Natural killer cell (primary cell): ENCODE measurements around the gene IL11. TPM values are rescaled to one million over a fixed set of nuclear protein-coding genes. Genes with fewer than 3 reads are reported as not detected.
"Not testable (repeated sequence)": the region's sequence is repeated elsewhere in the genome, so short reads cannot be mapped to it uniquely, and the experiment has no call there.

Experiments
- ATAC-seq, 3 donors: fragments of 150-1000 bp in 2 of 3; fragments of 200-7000 bp in 1 of 3; cut with Tn5 transposase; 1 replicate in 1 of 3; 2 replicates in 2 of 3; pipeline ENCODE4 v1.10.0; 2021; ENCODE audit warnings: mild to moderate bottlenecking in 2 of 3, moderate library complexity in 2 of 3
- DNase-seq, 2 donors: peaks; one replicate each; pipeline versions ENCODE4 v3.0.0 to v3.0.0-alpha.2; 2013 to 2021; ENCODE audit warnings: mixed read lengths in 1 of 2
- H3K27ac ChIP-seq: one replicate; pipeline ENCODE4 v1.5.1; 2013; ENCODE audit warnings: mild to moderate bottlenecking, low read length
- H3K27me3 ChIP-seq: one replicate; pipeline ENCODE4 v1.6.1; 2013; ENCODE audit warnings: low read length; ENCODE audit not compliant: control insufficient read depth, insufficient read depth
- H3K36me3 ChIP-seq: one replicate; pipeline ENCODE4 v1.6.1; 2013; ENCODE audit warnings: low read length; ENCODE audit not compliant: control insufficient read depth, insufficient read depth
- H3K4me1 ChIP-seq: one replicate; pipeline ENCODE4 v1.6.1; 2013; ENCODE audit warnings: low read length; ENCODE audit not compliant: control insufficient read depth, insufficient read depth
- H3K4me3 ChIP-seq: one replicate; pipeline ENCODE4 v1.5.1; 2013; ENCODE audit warnings: low read length
- H3K9me3 ChIP-seq: one replicate; pipeline ENCODE4 v1.6.1; 2013; ENCODE audit warnings: low read length; ENCODE audit not compliant: control insufficient read depth, insufficient read depth
- H3K27ac Mint-ChIP-seq, 2 donors: one replicate each; pipeline ENCODE4 v1.8.0; 2022; ENCODE audit warnings: mild to moderate bottlenecking in 2 of 2, mixed read lengths in 2 of 2, moderate library complexity in 1 of 2
- H3K27me3 Mint-ChIP-seq, 2 donors: one replicate each; pipeline ENCODE4 v1.8.0; 2022; ENCODE audit warnings: low read depth in 2 of 2, mixed read lengths in 2 of 2
- H3K36me3 Mint-ChIP-seq: one replicate; pipeline ENCODE4 v1.8.0; 2022; ENCODE audit warnings: mixed read lengths
- H3K4me1 Mint-ChIP-seq, 2 donors: one replicate each; pipeline ENCODE4 v1.8.0; 2022; ENCODE audit warnings: mixed read lengths in 2 of 2
- H3K4me3 Mint-ChIP-seq: one replicate; pipeline ENCODE4 v1.8.0; 2022; ENCODE audit warnings: mild to moderate bottlenecking, moderate library complexity, mixed read lengths
- H3K9me3 Mint-ChIP-seq, 2 donors: one replicate each; pipeline ENCODE4 v1.8.0; 2022; ENCODE audit warnings: mixed read lengths in 2 of 2
- WGBS: methylation state at CpG from one replicate; pipeline ENCODE4 v1.1.7; 2013; ENCODE audit warnings: missing lambda C conversion rate; ENCODE audit not compliant: insufficient coverage; 5-methylcytosine and 5-hydroxymethylcytosine counted together
- intact Hi-C: fragments of 100-400 bp; cut with micrococcal nuclease; formaldehyde crosslinking; loops from one replicate; pipeline ENCODE4 v1.14.2; 2022
- total RNA-seq, 4 donors: library from RNA; stranded (reverse); fragments of 120-200 nt in 1 of 4; gene quantifications; one replicate each; pipeline versions ENCODE4 v1.2.3 to v1.2.4, GENCODE V29; 2013 to 2022
- TF ChIP-seq, protein P1 (sequence below): fragments of 200-600 bp; IDR thresholded peaks from one replicate; pipeline ENCODE4 v1.8.0; 2022; ENCODE audit warnings: antibody characterized with exemption

IL11 gene
- total RNA-seq, 3 donors from 2014 or later (not counting 1 experiment from before 2014, with no cell fraction given), result 0.14 to 0.35 (median 0.27) TPM

DNA sequence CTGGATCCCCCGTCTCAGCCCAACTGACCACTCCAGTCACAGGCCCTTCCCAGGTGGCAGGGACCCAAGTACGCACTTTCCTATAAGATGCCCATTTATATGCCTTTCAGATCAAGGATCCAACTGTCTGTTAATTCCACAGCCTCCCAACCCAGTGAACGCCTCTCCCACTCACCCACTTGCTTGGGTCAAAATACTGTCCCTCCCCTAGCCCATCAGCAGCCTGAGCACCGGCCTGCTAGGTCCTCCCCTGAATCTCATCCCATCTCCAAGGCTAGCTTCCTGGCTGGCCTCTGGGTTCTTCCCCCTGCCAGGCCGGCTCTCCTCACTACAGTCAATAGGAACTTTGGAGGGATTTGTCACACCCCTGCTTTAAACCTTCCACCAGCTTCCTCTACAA is 35.4 kb upstream of the IL11 start:
- Histone ChIP-seq H3K27me3 (no peaks in the 10 kb centered on the region), H3K4me1 (peaks cover 24% of the 10 kb centered on the region), H3K4me3 (no peak overlapping the region), H3K36me3 (peaks cover 33% of the 10 kb centered on the region), H3K27ac (no peak overlapping the region), H3K9me3 (peaks cover 4% of the 10 kb centered on the region)
- peak overlapping the region; percentile 99 to 100 for H3K27ac Mint-ChIP-seq
- no peak for DNase-seq
- H3K4me1 Mint-ChIP-seq, result peaks cover 29 to 35% of the 10 kb centered on the region in 2 donors
- no peaks in the 10 kb centered on the region for H3K9me3 Mint-ChIP-seq
- intact Hi-C loops, result no loop called here
- no peak for ATAC-seq
- WGBS, result 96% methylated on average over 5 of the region's 5 CpGs
- no peaks in the 10 kb centered on the region for H3K36me3 Mint-ChIP-seq
- no peaks in the 10 kb centered on the region for H3K27me3 Mint-ChIP-seq
- H3K4me3 Mint-ChIP-seq, result peak overlapping the region; percentile 62
- TF ChIP-seq, protein P1, sequence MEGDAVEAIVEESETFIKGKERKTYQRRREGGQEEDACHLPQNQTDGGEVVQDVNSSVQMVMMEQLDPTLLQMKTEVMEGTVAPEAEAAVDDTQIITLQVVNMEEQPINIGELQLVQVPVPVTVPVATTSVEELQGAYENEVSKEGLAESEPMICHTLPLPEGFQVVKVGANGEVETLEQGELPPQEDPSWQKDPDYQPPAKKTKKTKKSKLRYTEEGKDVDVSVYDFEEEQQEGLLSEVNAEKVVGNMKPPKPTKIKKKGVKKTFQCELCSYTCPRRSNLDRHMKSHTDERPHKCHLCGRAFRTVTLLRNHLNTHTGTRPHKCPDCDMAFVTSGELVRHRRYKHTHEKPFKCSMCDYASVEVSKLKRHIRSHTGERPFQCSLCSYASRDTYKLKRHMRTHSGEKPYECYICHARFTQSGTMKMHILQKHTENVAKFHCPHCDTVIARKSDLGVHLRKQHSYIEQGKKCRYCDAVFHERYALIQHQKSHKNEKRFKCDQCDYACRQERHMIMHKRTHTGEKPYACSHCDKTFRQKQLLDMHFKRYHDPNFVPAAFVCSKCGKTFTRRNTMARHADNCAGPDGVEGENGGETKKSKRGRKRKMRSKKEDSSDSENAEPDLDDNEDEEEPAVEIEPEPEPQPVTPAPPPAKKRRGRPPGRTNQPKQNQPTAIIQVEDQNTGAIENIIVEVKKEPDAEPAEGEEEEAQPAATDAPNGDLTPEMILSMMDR, result no peak

DNA sequence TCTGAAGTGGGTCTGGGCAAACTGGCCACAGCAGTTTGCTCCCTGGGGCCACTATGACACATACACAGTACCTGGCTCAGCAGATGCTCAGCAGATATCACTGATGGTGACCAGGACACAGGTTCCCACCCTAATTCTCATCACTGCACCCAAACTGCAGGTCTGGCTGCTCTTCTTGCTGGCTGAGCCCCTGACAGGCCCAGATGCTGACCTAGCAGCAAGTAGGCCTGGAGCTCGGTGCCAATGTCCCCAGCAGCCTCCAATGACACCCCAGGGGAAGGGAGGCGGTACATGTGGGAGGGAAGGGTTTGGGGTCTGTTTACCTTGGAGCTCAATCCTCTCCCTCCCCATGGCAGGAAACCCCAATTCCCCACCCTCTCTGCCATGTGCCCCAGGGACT is 32.2 kb upstream of the IL11 start:
- ATAC-seq (no peak), DNase-seq (no peak)
- Mint-ChIP-seq H3K36me3 (no peaks in the 10 kb centered on the region), H3K27ac (no peak overlapping the region), H3K4me1 (peaks cover 18 to 26% of the 10 kb centered on the region in 2 donors), H3K9me3 (no peaks in the 10 kb centered on the region), H3K27me3 (no peaks in the 10 kb centered on the region), H3K4me3 (no peak overlapping the region)
- no CpG with 5 or more reads among the region's 2 CpGs for WGBS
- Histone ChIP-seq H3K27me3 (no peaks in the 10 kb centered on the region), H3K36me3 (peaks cover 37% of the 10 kb centered on the region), H3K4me1 (peaks cover 18% of the 10 kb centered on the region), H3K27ac (no peak overlapping the region), H3K4me3 (no peak overlapping the region), H3K9me3 (no peaks in the 10 kb centered on the region)
- TF ChIP-seq, protein P1, result no peak
- intact Hi-C loops, result no loop called here

DNA sequence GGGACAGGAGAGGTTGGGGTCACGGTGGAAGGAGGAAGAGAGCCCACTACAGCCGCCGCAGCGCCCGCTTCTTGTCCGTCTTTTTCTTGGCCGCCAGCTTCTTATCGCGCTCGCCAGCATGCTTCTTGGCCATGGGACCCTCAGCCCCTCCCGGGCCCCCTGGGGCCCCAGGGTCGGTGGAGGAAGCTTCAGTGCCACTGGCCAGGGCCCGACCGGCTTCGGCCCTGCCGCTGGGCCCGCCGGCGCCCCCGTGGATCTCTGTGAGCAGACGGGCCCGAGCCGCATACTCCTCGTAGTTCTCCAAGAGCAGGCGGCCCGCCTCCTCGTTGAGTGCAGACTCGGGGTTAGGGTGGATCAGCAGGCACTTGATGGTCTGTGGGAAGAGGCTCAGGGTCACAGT is 31.1 kb upstream of the IL11 start:
- H3K4me1 ChIP-seq, result peaks cover 10% of the 10 kb centered on the region
- H3K36me3 Mint-ChIP-seq, H3K9me3 ChIP-seq, H3K27me3 Mint-ChIP-seq, H3K27me3 ChIP-seq, DNase-seq, H3K27ac Mint-ChIP-seq, H3K27ac ChIP-seq, H3K4me3 ChIP-seq, ATAC-seq, intact Hi-C loops, H3K9me3 Mint-ChIP-seq, H3K4me3 Mint-ChIP-seq: not testable (repeated sequence)
- WGBS, result 97% methylated on average over 13 of the region's 28 CpGs
- H3K4me1 Mint-ChIP-seq, result peaks cover 13 to 18% of the 10 kb centered on the region in 2 donors
- H3K36me3 ChIP-seq, result peaks cover 36% of the 10 kb centered on the region

DNA sequence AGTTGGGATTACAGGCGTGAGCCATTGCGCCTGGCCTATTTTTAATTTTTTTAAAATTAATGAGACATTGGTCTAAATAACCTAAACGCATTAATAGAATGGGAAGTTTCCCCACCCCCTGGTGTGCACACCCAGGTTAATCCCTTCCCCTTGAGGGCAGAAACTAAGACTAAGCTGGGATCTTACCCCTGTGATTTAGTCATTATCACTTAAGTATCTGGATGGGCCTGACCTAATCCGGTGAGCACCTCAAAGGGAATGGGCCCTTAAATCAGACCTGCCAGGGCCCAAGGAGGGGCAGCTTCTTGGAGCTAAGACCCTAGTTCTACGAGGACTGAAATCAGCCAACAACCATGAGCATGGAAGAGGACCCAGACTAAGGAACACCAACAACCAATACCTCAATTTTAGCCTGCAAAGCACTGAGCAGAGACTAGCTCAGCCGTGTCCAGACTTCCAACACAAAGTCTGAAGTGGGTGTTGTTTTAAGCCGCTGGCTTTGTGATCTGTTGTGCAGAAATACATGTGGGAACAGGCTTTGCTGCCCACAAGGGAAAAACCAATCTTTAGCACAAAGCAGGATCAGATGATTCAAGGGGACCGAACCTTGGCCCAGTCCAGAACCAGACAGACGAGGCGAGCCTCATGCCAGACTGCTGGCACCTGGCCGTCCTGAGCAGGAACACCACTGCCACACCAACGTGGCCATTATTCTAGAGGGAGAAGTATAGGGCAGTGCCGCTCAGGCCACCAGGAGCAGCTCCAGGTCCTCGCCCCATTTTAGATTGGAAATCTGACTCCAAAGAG is 30.2 kb upstream of the IL11 start:
- peaks cover 1% of the 10 kb centered on the region for H3K4me1 ChIP-seq
- no peaks in the 10 kb centered on the region for H3K36me3 Mint-ChIP-seq
- ATAC-seq (peak in 1 of 3 donors; percentile 12), DNase-seq (no peak)
- H3K27me3 Mint-ChIP-seq, result no peaks in the 10 kb centered on the region
- peaks cover 33% of the 10 kb centered on the region for H3K36me3 ChIP-seq
- H3K9me3 Mint-ChIP-seq, result no peaks in the 10 kb centered on the region
- H3K4me3 Mint-ChIP-seq, result no peak overlapping the region
- TF ChIP-seq, protein P1, result no peak
- 91% methylated on average over 14 of the region's 14 CpGs for WGBS
- H3K27me3 ChIP-seq, result no peaks in the 10 kb centered on the region
- H3K4me1 Mint-ChIP-seq, result peaks cover 4 to 9% of the 10 kb centered on the region in 2 donors
- H3K4me3 ChIP-seq, result no peak overlapping the region
- intact Hi-C loops, result no loop called here
- H3K27ac ChIP-seq, result no peak overlapping the region
- no peak overlapping the region for H3K27ac Mint-ChIP-seq
- H3K9me3 ChIP-seq, result no peaks in the 10 kb centered on the region
